Nucleus accumbens (tissue), 56 donors: ENCODE measurements around the gene NIM1K.
A peak's percentile ranks its signal among the peaks of the same experiment; 100 is the strongest.
"Not testable (repeated sequence)": the region's sequence is repeated elsewhere in the genome, so short reads cannot be mapped to it uniquely, and the experiment has no call there.

Experiments
- DNase-seq, 56 donors: peaks; one replicate each; lab custom pipeline; 2025; lab: John Stamatoyannopoulos, UW

NIM1K gene

DNA sequence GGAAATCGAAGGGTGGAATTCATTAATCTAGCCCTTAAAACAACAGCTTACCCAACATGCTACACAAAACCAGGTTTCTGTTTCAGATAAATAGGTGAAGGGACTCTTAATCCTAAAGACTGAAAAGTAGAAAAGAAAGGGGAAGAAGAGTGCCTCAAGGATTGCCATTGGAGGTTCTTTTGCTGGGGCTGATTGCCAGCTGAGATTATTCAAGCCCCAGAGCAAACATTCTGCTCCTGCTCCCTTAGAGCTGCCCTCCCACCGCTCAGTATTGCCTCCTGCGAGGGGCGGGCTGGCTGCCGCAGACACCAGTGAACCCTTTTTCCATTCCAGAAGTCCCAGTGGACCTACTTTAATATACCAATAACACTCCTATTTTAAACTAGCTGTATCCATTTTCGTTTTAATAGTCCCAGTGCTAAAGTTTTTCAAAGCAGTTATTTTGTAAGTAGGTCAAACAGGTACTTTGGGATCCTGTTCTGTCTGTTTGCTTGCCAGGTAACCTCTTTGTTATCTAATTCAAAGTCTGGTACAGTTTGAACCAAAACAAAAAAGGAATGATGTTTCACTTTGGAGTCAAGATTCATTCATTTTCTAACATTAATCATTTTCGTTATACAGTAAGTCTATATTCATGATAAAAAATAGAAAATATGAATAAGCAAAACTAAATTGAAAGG lies 82.5 kb downstream of the NIM1K start:
- no peak for DNase-seq

- DNase-seq, result no peak
Observed at GRCh38 chr5:43275391-43275790, 83.4 kb downstream of the NIM1K start.

GRCh38 chr5:43279548-43280274 lies 87.7 kb downstream of the NIM1K start:
- DNase-seq, result no peak

DNA sequence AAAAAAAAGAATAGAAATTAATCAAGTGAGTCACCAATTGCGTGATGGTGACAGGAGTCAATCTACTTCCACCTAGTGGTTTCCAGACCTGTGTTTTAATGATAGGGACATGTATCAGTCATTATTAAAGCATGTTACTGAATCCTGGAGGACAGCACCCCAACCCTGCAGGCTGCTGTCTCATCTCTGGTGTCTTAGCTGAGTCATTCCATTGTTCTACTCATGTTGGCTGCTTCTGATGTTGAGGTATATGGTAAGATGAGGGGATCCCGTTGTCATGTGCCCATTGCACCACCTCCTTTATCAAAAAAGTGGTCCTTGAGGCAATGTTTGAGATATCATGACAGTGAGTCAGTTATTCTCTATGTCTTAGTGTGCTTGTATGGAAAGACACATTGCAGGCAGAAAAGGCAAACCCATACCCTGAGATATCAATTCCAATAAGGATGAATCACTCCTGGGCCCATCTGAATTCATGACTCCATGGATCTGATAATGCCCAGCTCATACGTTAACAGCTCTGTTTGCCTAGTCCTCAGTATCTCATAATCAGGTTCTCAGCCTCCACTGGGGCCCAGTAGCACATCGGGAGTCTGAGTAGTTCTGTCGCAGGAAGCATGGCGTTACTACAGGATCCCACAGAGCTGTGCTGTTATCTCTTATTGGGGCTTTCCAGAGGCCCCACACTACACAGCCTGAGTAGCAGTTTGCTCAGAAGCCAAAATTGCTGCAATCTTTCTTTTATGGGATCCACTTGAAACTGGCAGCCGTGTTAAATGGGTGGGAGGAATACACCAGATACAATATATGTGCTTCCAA lies 90.0 kb downstream of the NIM1K start:
- no peak for DNase-seq

DNA sequence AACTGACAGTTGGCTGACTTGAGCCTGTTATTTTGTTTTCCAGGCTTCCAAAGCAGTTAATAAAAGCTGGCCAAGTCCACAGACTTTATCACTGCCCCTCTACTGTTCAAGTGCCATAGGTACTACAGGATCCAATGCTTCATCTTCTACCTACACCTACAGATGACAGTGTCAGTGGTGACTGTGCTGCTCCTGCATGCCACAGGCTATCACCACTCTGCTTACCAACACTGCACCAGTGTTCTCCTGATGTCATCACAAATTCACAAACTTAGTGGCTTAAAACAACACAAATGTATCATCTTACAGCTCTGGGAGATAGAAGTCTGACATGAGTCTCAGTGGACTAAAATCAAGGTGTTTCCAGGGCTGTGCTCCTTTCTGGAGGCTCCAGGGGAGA lies 94.6 kb downstream of the NIM1K start:
- DNase-seq, result no peak

GRCh38 chr5:43287493-43287892 lies 95.5 kb downstream of the NIM1K start:
- no peak for DNase-seq

DNA sequence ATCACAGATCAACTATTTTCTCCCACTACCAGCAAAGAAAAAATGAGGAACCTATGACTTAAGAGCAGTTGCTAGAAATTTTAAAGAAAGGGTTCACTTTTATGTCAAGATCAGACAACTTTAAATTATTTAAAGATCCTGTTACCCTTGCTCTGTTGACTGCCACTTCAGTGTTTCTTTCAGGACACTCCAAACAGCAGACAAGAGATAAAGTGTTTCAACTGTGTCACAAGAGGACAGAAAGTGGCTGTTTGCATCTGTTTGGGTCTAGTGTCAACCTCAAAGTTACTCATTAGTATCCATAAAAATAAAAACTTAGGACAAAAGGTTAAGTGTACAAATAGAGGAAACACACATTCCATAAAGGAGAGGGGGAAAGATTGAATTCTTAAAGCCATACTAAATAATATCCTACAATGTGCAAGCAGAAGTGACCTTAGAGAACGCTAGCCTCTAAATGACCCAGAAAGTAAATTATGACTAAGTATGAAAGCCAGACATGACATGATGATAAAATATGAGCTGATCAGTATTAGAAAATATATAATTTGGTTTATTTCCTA lies 96.3 kb downstream of the NIM1K start:
- no peak for DNase-seq

- no peak for DNase-seq
Observed at GRCh38 chr5:43290726-43291125, 98.7 kb downstream of the NIM1K start.

DNA sequence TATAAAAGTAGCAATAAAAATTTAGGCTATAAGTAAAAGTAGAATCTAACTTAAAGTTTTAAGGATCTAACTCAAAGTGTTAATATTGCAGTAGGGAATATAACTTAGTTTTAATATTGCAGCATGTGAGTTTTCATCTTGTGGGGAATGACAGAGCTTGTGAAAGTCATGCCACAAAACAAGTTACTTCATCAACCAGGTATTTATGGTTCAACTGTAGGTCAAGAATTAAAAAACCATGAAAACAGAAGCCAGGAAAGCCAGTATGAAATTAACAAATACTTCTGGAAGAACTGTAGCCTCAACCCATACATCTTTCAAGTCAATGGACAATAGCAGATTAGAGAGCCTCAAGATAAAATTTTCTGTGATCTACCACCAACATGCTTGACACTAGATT lies 102.2 kb downstream of the NIM1K start:
- DNase-seq, result no peak

- DNase-seq, result no peak
Observed at GRCh38 chr5:43295202-43295601, 103.2 kb downstream of the NIM1K start.

DNA sequence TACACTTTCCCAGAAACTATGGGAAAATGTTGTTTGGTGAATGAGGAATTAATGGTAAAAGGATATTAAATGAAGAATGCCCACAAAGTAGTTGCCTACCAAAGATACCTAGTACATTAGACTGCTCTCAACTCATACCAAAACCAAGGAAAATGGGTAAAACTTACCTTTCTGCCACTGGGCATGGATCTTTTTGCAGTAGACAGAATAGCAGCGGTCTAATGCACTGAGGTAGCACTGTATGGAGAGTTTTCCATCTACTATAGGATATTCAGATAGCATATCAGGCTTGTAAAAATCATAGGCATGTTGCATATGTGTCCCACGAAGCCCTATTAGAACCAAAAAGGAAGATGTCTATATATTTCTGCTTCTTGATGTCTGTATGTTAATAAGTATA lies 104.8 kb downstream of the NIM1K start:
- no peak for DNase-seq

DNA sequence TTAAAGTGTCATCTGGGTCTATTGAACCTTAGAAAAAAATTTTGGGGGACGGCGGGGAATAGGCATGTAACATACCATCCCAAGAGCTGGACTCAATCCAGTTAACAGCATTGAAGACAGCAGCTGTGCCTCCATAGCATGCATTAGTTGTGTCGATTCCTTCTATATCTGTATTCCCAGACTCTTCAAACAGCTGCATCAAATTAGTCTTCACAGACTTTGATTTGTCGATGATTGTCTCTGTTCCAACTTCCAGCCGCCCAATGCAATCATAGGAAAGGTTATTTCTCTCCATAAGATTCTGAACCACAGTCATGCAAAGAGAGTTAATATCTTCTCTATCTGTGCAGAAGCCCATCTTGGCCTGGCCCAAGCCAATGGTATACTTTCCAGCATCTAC lies 106.4 kb downstream of the NIM1K start:
- no peak for DNase-seq

DNA sequence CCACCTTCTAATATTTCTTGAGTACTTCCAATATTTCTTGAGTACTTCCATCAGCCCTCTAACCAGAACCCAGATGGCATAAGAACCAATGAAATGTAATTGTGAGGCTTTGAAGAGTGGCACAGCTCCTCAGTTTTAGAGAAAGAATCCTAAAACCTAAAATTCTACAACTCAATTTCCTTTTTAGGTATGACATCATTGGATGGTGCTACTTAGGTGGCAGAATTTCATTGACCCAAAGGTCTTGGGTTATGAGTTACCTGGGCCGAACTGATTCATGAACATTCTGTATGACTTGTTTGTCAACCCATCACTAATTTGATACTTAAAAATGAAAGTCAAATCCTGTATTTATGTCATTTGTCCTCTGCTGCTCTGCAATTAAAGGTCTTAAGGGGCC lies 108.1 kb downstream of the NIM1K start:
- no peak for DNase-seq

DNA sequence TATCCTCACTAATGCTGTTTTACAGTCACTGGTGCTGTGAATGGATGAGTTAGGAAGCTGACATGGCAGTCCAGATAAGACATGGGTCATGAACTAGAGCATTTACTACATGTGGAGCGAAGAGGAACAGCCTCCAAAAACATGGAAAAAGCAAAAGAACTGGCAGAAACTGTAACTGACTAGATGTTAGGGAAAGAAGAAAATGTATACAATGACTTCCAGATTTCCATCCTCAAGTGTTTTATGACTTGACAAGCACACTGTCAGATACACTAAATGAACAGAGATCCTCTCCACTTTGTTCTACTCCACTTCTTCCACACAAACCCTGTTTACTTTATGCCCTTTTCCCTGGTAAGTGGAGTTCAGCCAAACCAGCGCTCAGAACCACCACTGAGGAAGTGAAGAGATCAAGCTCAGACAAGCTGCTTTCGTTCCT lies 109.6 kb downstream of the NIM1K start:
- no peak for DNase-seq

DNA sequence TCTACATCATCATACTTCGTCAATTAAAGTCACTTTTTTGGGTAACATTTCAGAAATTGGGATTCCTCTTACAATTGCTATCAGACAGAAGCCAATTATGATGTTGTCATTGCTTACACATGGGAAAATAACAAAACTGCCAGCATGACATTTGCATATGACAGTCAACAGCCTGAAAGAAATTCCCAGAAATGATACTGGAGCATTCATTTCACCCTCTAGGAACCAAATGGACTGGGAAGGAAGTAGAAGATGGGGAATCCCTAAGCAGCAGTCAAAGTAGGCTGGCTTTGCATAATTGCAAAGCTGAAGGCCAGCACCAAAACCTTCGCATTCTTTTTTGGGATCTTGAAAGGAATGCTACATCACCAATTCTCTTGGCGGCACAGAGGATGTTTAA lies 110.5 kb downstream of the NIM1K start:
- no peak for DNase-seq

DNA sequence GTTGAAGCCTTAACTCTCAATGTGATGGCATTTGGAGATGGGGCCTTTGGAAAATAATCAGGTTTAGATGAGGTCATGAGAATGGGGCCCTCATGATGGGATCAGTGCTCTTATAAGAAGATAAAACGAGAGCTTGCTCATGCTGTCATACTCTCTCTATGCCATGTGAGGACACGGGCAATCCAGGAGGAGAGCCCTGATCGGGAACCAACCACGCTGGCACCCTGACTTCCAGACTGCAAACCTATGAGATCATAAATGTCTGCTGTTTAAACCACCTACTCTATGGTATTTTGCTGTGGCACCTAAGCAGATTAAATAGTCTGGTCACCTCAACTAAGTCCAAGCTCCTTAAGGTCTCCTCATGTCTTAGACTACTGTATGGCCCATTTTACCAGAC lies 111.2 kb downstream of the NIM1K start:
- DNase-seq, result no peak

DNA sequence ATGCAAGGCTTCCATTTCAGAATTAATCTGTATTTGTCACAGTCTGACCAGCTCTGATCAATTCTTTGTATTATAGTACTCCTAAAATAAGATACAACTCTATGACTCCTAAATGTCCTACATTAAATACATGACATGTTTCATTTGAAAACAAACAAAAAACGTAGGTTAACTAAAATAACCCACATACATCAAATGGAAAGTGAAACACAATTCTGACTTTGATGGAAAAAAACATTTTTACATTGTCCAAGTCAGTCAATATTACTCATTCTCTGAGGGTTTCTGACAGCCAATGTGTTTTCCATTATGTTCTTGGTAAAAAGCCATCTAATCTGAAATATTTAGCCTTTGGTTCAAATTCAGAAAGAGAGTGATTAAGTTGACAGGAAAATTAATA lies 112.5 kb downstream of the NIM1K start:
- DNase-seq, result no peak

DNA sequence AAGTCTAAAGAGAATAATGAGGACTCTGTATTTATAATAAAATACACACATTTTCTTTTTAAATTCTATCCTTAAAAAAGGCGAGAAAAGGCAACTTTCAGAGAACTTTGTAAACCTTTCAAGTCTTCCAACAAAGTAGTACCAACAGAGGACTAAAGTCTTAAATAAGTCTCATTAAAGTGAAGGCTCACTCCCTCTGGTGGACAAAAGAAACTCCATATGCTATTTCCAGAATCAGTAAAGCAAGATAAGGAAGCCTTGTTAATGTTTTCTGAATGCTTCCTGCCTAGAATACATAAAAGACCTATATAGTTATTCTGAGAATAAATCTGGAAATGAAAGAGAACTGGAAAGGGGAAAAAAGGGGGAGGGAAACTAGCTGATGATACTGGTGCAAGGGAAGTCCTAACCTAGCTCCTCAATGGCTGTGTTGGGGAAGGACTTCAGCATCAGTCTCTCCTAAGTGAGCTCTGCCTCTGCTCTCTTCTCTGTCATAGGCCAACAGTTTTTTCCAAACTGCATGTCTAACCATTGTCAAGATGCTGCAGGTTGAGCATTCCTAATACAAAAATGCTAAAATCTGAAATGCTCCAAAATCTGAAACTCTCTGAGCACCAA lies 114.0 kb downstream of the NIM1K start:
- DNase-seq, result peak in 2 of 56 donors; percentile 2 to 5

- DNase-seq, result not testable (repeated sequence)
Observed at GRCh38 chr5:43306954-43307353, 114.9 kb downstream of the NIM1K start.

GRCh38 chr5:43309122-43309521 lies 117.1 kb downstream of the NIM1K start:
- no peak for DNase-seq

GRCh38 chr5:43309637-43310036 lies 117.6 kb downstream of the NIM1K start:
- no peak for DNase-seq
